Fibroblast of lung (primary cell): ENCODE data around the gene MTRFR. TPM values are rescaled to one million over a fixed set of nuclear protein-coding genes. Genes with fewer than 3 reads are reported as not detected.
"Not testable (repeated sequence)": the region's sequence is repeated elsewhere in the genome, so short reads cannot be mapped to it uniquely, and the experiment has no call there.

Source experiments
- DNase-seq, 2 donors: peaks; one replicate each; pipeline versions ENCODE4 v3.0.0 to v3.0.0-alpha.2; 2010; ENCODE audit warnings: low read depth in 2 of 2
- H2AFZ ChIP-seq: 2 replicates; pipeline ENCODE4 v1.5.1; 2012; ENCODE audit warnings: low read length, control low read depth, inconsistent platforms
- H3K27ac ChIP-seq: 2 replicates; pipeline ENCODE4 v1.5.1; 2011; ENCODE audit warnings: low read length, control low read depth; ENCODE audit not compliant: insufficient read depth
- H3K27me3 ChIP-seq: 2 replicates; pipeline ENCODE4 v1.5.1; 2011; ENCODE audit warnings: mild to moderate bottlenecking, low read length; ENCODE audit not compliant: control insufficient read depth, insufficient read depth
- H3K36me3 ChIP-seq: 2 replicates; pipeline ENCODE4 v1.5.1; 2011; ENCODE audit warnings: low read length; ENCODE audit not compliant: control insufficient read depth, insufficient read depth
- H3K4me1 ChIP-seq: 2 replicates; pipeline ENCODE4 v1.5.1; 2011; ENCODE audit warnings: low read length; ENCODE audit not compliant: control insufficient read depth, insufficient read depth; ENCODE audit errors: extremely low read depth
- H3K4me2 ChIP-seq: 2 replicates; pipeline ENCODE4 v1.5.1; 2011; ENCODE audit warnings: low read length, control low read depth; ENCODE audit not compliant: insufficient read depth; ENCODE audit errors: extremely low read depth
- H3K4me3 ChIP-seq, 4 experiments: fragments of 200-600 bp in 1 of 4; sonication (generic) in 1 of 4; replicated peaks in 1 of 4; 2 replicates each; pipeline ENCODE4 v1.5.1; 2011 to 2016; ENCODE audit warnings: low read length in 4 of 4, low read depth in 3 of 4, mild to moderate bottlenecking in 3 of 4, control low read depth in 2 of 4, inconsistent platforms in 1 of 4, mixed read lengths in 1 of 4; ENCODE audit not compliant: insufficient read depth in 1 of 4; ENCODE audit errors: control extremely low read depth in 1 of 4
- H3K79me2 ChIP-seq: 2 replicates; pipeline ENCODE4 v1.5.1; 2012; ENCODE audit warnings: mild to moderate bottlenecking, low read length, inconsistent platforms; ENCODE audit not compliant: control insufficient read depth, insufficient read depth
- H3K9ac ChIP-seq: 2 replicates; pipeline ENCODE4 v1.5.1; 2011; ENCODE audit warnings: mild to moderate bottlenecking, low read length, control low read depth; ENCODE audit not compliant: insufficient read depth
- H3K9me3 ChIP-seq: 2 replicates; pipeline ENCODE4 v1.5.1; 2012; ENCODE audit warnings: low read depth, low read length; ENCODE audit not compliant: control insufficient read depth, insufficient read depth
- H4K20me1 ChIP-seq: 2 replicates; pipeline ENCODE4 v1.5.1; 2011; ENCODE audit warnings: low read length; ENCODE audit not compliant: control insufficient read depth, insufficient read depth; ENCODE audit errors: extremely low read depth
- CTCF ChIP-seq, 2 donors: IDR thresholded peaks in 1 of 2; conservative IDR thresholded peaks in 1 of 2; 1 replicate in 1 of 2; 2 replicates in 1 of 2; pipeline ENCODE4 v1.5.1; 2011 to 2012; ENCODE audit warnings: low read length in 2 of 2, control low read depth in 1 of 2, inconsistent platforms in 1 of 2, low read depth in 1 of 2, mild to moderate bottlenecking in 1 of 2
- EZH2 ChIP-seq: IDR thresholded peaks from 2 replicates; pipeline ENCODE4 v1.5.1; 2012; ENCODE audit warnings: low read length, control low read depth, mild to moderate bottlenecking; ENCODE audit errors: missing control alignments
- polyA plus RNA-seq, 2 donors: library from polyadenylated mRNA; depleted of rRNA in 1 of 2; stranded (reverse) in 1 of 2; unstranded in 1 of 2; fragments of >200 nt; gene quantifications; 2 replicates each; pipeline ENCODE4 v1.2.1, GENCODE V29; 2011 to 2012; ENCODE audit warnings: missing spikeins in 1 of 2
- total RNA-seq: library from RNA; depleted of rRNA; stranded (reverse); fragments of >200 nt; gene quantifications from 2 replicates; pipeline ENCODE4 v1.2.1, GENCODE V29; 2014

MTRFR gene
- total and polyA plus RNA-seq, 2 donors (not counting 1 experiment from before 2014, with no cell fraction given): 10.4 to 17.5 TPM

GRCh38 chr12:123200414-123200813 is 32.8 kb upstream of the MTRFR start:
- no peak overlapping the region for H2AFZ ChIP-seq
- DNase-seq: no peak
- H3K4me1 ChIP-seq: no peaks in the 10 kb centered on the region
- no peaks in the 10 kb centered on the region for H3K27me3 ChIP-seq
- TF ChIP-seq EZH2: no peak
- TF ChIP-seq CTCF (conservative IDR thresholded peaks at IDR 0.05 in 1 of 2, IDR thresholded peaks at IDR 0.05 in 1 of 2; ENCODE audit: low read depth in 1 of 2, low read length in 2 of 2): no peak
- H3K36me3 ChIP-seq: no peaks in the 10 kb centered on the region
- H3K4me3 ChIP-seq: no peak overlapping the region
- H4K20me1 ChIP-seq: no peaks in the 10 kb centered on the region
- no peaks in the 10 kb centered on the region for H3K79me2 ChIP-seq
- H3K27ac ChIP-seq: no peak overlapping the region
- no peak overlapping the region for H3K9ac ChIP-seq
- H3K4me2 ChIP-seq: no peak overlapping the region
- no peaks in the 10 kb centered on the region for H3K9me3 ChIP-seq

- not testable (repeated sequence) for H3K36me3 ChIP-seq, H3K27ac ChIP-seq, H3K4me2 ChIP-seq, H2AFZ ChIP-seq, H4K20me1 ChIP-seq, H3K4me3 ChIP-seq, H3K9ac ChIP-seq, H3K27me3 ChIP-seq, H3K9me3 ChIP-seq, H3K79me2 ChIP-seq, H3K4me1 ChIP-seq
- peak in 1 of 2 donors; percentile 10 for DNase-seq
Measured at GRCh38 chr12:123206794-123207193, 26.4 kb upstream of the MTRFR start.

- H3K27me3 ChIP-seq, H3K9ac ChIP-seq, H3K79me2 ChIP-seq, H3K9me3 ChIP-seq, H3K4me2 ChIP-seq, H2AFZ ChIP-seq, DNase-seq, H4K20me1 ChIP-seq, H3K4me1 ChIP-seq, H3K4me3 ChIP-seq, H3K36me3 ChIP-seq, H3K27ac ChIP-seq: not testable (repeated sequence)
Measured at GRCh38 chr12:123207815-123208214, 25.4 kb upstream of the MTRFR start.

GRCh38 chr12:123223241-123223668 is 10.0 kb upstream of the MTRFR start:
- Histone ChIP-seq H3K4me3 (no peak overlapping the region), H3K9ac (no peak overlapping the region), H3K4me2 (no peak overlapping the region), H3K79me2 (peaks cover 7% of the 10 kb centered on the region), H3K36me3 (peaks cover 5% of the 10 kb centered on the region), H2AFZ (no peak overlapping the region), H4K20me1 (no peaks in the 10 kb centered on the region), H3K9me3 (no peaks in the 10 kb centered on the region), H3K27me3 (no peaks in the 10 kb centered on the region), H3K27ac (no peak overlapping the region), H3K4me1 (no peaks in the 10 kb centered on the region)
- TF ChIP-seq EZH2 (no peak), CTCF (conservative IDR thresholded peaks at IDR 0.05 in 1 of 2, IDR thresholded peaks at IDR 0.05 in 1 of 2; ENCODE audit: low read depth in 1 of 2, low read length in 2 of 2) (no peak)
- no peak for DNase-seq
